Tibial artery (tissue), 4 donors: ENCODE measurements around the gene GZMB.

Experiments used
- DNase-seq, 2 donors: peaks; one replicate each; pipeline ENCODE4 v3.0.0-alpha.2; 2019
- H3K27ac ChIP-seq, 2 donors: fragments of 200-600 bp; sonication (generic) in 1 of 2; 1 replicate in 1 of 2; 2 replicates in 1 of 2; pipeline ENCODE4 v1.5.1; 2018 to 2019; ENCODE audit warnings: mild to moderate bottlenecking in 1 of 2
- H3K27me3 ChIP-seq, 2 donors: fragments of 200-600 bp; sonication (generic) in 1 of 2; one replicate each; pipeline versions ENCODE4 v1.5.1 to v1.6.0; 2016 to 2019
- H3K36me3 ChIP-seq, 3 donors: fragments of 200-600 bp; sonication (generic) in 2 of 3; one replicate each; pipeline ENCODE4 v1.5.1; 2016 to 2019; ENCODE audit warnings: mild to moderate bottlenecking in 2 of 3
- H3K4me1 ChIP-seq, 4 donors: fragments of 200-600 bp; sonication (generic) in 2 of 4; 1 replicate in 3 of 4; 2 replicates in 1 of 4; pipeline ENCODE4 v1.5.1; 2016 to 2019
- H3K4me3 ChIP-seq, 2 donors: fragments of 200-600 bp; sonication (generic) in 1 of 2; 1 replicate in 1 of 2; 2 replicates in 1 of 2; pipeline ENCODE4 v1.5.1; 2018 to 2019; ENCODE audit warnings: mild to moderate bottlenecking in 2 of 2
- H3K9me3 ChIP-seq, 3 donors: fragments of 200-600 bp; sonication (generic) in 1 of 3; one replicate each; pipeline ENCODE4 v1.5.1; 2016 to 2019
- intact Hi-C: fragments of 100-400 bp; cut with DNase I; formaldehyde crosslinking; loops from one replicate; pipeline ENCODE4 v1.15.0; 2023; ENCODE audit warnings: low total_unique reads
- TF ChIP-seq, protein P1 (sequence below), 2 experiments: fragments of 200-600 bp in 1 of 2; fragments of 450-650 bp in 1 of 2; IDR thresholded peaks; one replicate each; pipeline ENCODE4 v1.5.1; 2017 to 2019; ENCODE audit warnings: antibody characterized with exemption in 2 of 2, mild to moderate bottlenecking in 1 of 2, moderate library complexity in 1 of 2

The GZMB gene

DNA sequence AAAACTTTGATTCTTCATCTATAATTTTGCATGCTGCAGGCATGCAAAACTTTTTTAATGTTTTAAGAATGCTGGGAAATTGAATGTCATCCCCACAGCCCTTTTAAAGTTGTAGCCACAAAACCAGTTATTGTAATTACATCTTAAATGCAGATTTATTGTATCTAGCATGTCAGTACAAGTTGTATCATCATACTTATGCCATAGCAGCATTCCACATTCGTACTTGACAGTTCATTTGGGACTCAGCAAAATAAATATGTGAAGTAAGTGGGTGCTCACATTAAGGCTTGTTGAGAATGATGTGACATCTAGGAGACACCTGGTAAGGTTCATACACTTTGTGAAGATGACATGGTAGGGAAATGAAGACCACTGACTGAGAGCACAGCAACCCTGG is 44.0 kb upstream of the GZMB start:
- Histone ChIP-seq H3K27ac (no peak overlapping the region), H3K9me3 (no peaks in the 10 kb centered on the region), H3K36me3 (no peaks in the 10 kb centered on the region), H3K4me1 (peaks cover 0 to 7% (median 0%) of the 10 kb centered on the region in 4 donors), H3K4me3 (no peak overlapping the region), H3K27me3 (peaks cover 0 to 5% of the 10 kb centered on the region in 2 donors)
- TF ChIP-seq, protein P1, sequence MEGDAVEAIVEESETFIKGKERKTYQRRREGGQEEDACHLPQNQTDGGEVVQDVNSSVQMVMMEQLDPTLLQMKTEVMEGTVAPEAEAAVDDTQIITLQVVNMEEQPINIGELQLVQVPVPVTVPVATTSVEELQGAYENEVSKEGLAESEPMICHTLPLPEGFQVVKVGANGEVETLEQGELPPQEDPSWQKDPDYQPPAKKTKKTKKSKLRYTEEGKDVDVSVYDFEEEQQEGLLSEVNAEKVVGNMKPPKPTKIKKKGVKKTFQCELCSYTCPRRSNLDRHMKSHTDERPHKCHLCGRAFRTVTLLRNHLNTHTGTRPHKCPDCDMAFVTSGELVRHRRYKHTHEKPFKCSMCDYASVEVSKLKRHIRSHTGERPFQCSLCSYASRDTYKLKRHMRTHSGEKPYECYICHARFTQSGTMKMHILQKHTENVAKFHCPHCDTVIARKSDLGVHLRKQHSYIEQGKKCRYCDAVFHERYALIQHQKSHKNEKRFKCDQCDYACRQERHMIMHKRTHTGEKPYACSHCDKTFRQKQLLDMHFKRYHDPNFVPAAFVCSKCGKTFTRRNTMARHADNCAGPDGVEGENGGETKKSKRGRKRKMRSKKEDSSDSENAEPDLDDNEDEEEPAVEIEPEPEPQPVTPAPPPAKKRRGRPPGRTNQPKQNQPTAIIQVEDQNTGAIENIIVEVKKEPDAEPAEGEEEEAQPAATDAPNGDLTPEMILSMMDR (IDR thresholded peaks at IDR 0.05) = no peak
- DNase-seq = no peak
- intact Hi-C loops = no loop called here

DNA sequence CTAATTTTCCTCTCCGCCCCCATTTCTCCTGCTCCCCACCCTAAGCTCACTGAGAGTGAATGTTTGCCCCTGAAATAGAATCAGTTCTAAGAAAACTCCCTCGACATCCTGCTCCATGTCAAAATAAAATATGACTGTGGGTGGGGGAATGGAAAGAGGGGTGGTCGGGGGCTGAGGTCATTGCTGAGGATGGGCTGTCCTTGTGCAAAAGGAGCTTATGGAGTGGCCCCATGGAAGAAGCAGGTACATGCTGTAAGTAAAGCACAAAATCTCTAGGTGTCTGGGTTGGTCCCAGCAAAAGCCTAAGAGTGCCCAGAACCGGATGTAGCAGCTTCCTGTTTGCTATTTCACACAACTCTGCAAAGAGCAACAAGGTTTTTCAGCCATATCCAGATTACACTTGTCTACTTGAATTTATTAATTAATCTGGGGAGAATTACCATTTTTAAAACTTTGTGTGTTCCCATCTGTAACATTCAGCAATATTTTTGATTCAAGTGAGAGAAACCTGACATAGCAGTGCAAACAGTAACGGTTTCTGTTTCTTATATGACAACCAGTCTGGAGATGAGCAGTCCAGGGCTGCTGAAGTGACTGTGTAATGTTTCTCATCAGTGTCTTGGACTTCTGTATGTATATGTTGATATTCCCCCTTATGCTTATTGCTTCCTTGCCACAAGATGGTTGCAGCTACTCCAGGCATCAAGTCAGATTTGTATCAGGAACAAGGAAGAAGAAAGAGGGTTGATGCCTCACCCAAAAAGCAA is 40.4 kb upstream of the GZMB start:
- TF ChIP-seq, protein P1 (IDR thresholded peaks at IDR 0.05) = no peak
- DNase-seq = no peak
- intact Hi-C loops = no loop called here
- Histone ChIP-seq H3K36me3 (no peaks in the 10 kb centered on the region), H3K4me1 (peaks cover 0 to 7% (median 0%) of the 10 kb centered on the region in 4 donors), H3K4me3 (no peak overlapping the region), H3K9me3 (no peaks in the 10 kb centered on the region), H3K27me3 (peaks cover 0 to 5% of the 10 kb centered on the region in 2 donors), H3K27ac (no peak overlapping the region)

DNA sequence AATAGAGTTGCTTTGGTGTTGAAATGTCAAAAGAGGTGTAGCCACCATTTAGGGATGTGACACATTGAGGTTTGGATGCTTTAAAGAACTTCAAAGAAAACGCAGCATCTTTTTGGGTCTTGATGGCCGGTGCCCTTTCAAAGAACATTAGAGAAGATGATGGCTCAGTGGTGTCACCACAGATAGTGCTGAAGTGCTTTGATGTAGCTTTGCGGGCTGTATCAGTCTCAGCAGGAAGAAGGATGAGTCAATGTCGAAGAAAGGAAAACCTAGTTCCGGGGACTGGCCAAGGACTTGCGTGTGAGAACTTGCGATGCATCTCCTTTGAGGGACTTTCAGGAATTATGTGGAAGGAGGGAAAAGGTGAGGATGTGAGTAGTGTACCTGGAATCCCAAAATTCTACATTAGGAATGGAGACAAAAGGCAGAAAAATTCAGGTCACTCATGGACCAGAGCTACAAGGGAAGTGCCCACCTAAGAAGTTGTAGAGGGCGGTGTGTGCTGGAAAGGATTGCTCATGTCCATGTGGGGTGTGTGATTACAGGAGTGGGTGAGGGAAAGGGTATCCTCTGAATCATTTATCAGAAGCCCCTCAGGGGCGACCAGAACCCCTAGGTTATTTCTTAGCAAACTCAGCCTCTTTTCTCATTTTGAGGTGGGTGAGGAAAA is 39.7 kb upstream of the GZMB start:
- no peak for DNase-seq
- Histone ChIP-seq H3K36me3 (no peaks in the 10 kb centered on the region), H3K9me3 (no peaks in the 10 kb centered on the region), H3K27ac (no peak overlapping the region), H3K27me3 (peaks cover 0 to 5% of the 10 kb centered on the region in 2 donors), H3K4me1 (peaks cover 0 to 2% (median 0%) of the 10 kb centered on the region in 4 donors), H3K4me3 (no peak overlapping the region)
- intact Hi-C loops = no loop called here
- TF ChIP-seq, protein P1 (IDR thresholded peaks at IDR 0.05) = no peak

DNA sequence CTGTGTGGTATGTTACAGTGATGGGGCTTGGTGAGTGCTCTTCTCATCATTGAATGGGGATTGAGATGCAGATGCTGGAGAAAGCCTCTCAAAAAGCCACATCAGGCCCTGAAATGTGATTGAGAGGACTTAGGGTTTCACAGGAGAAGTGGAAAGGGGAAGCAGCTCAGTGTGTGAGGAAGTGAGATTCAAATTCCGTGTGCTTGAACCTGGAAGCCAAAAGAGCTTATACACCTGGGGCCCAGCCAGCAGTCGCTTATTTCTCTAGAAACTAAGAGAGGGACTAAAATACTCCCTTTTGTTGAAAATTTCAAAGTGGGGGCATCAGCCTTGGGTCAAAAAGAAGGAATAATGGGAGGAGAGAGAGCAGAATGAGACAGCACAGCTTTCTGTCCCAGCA is 39.1 kb upstream of the GZMB start:
- TF ChIP-seq, protein P1 (IDR thresholded peaks at IDR 0.05) = no peak
- H3K9me3 ChIP-seq = no peaks in the 10 kb centered on the region
- no peak for DNase-seq
- H3K27ac ChIP-seq = no peak overlapping the region
- no peaks in the 10 kb centered on the region for H3K36me3 ChIP-seq
- no peak overlapping the region for H3K4me3 ChIP-seq
- peaks cover 0 to 1% of the 10 kb centered on the region in 2 donors for H3K27me3 ChIP-seq
- intact Hi-C loops = no loop called here
- H3K4me1 ChIP-seq = no peaks in the 10 kb centered on the region

DNA sequence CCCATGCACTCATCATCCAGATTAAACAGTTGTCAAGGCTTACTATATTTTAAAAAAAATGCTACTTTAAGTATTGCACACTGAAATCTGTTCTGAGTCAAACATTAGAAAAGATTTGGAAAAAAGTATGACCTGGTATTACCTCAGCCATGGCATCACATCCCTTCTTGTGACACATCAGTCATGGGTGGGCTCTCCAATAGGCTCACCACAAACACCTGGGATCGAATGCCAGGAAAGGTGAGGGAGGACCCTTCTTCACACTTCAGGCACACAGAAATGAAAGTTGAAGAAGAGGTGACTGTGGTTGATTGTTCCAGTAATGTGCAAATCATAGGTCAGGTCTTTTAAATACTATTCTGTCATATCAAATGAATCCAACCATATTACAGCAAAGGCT is 36.6 kb upstream of the GZMB start:
- no peaks in the 10 kb centered on the region for H3K4me1 ChIP-seq
- H3K36me3 ChIP-seq = no peaks in the 10 kb centered on the region
- H3K4me3 ChIP-seq = no peak overlapping the region
- no peaks in the 10 kb centered on the region for H3K27me3 ChIP-seq
- no peak overlapping the region for H3K27ac ChIP-seq
- intact Hi-C loops = no loop called here
- no peak for DNase-seq
- TF ChIP-seq, protein P1 (IDR thresholded peaks at IDR 0.05) = no peak
- H3K9me3 ChIP-seq = no peaks in the 10 kb centered on the region
